GM23338 (cell line): ENCODE measurements around the gene RAB3GAP1.

Experiments
- EZH2 ChIP-seq: fragments of 200-600 bp; sonication (generic); IDR thresholded peaks from one replicate; pipeline ENCODE4 v1.8.0; 2017; ENCODE audit warnings: antibody characterized with exemption, mild to moderate bottlenecking, low read depth; ENCODE audit not compliant: unreplicated experiment
- STAT1 ChIP-seq: IDR thresholded peaks from one replicate; pipeline ENCODE4 v1.6.1; 2016; ENCODE audit warnings: antibody characterized with exemption; ENCODE audit not compliant: unreplicated experiment
- TF ChIP-seq, protein P1 (sequence below), 2 experiments: fragments of 200-600 bp in 1 of 2; sonication (generic) in 1 of 2; conservative IDR thresholded peaks; 2 replicates each; pipeline versions ENCODE4 v1.5.1 to v1.6.1; 2016 to 2017; ENCODE audit warnings: antibody characterized with exemption in 2 of 2, low read depth in 2 of 2, mild to moderate bottlenecking in 2 of 2, moderate library complexity in 1 of 2
- TF ChIP-seq, protein P2 (sequence below): IDR thresholded peaks from one replicate; pipeline ENCODE4 v1.6.1; 2018; ENCODE audit warnings: antibody characterized with exemption; ENCODE audit not compliant: unreplicated experiment

DNA sequence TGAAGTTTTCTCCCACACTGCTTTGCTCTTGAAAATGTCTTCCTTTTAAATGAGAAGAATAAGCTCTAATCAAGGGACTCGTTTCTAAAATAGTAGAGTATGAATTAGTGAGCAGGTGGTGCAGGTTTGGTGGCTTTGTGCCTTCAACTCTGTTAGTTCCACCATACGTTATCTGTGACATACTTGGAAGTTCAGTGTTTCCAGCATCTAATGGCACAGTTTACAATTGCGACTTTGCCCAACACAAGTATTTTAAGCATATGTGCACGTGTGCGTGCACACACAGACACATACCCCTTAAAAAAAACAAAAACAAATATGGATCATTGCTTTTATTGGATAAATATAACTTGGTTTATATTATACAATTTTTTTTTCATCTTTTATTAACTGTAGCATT, 111.8 kb downstream of the RAB3GAP1 start:
- no peak for TF ChIP-seq STAT1
- TF ChIP-seq, protein P1, sequence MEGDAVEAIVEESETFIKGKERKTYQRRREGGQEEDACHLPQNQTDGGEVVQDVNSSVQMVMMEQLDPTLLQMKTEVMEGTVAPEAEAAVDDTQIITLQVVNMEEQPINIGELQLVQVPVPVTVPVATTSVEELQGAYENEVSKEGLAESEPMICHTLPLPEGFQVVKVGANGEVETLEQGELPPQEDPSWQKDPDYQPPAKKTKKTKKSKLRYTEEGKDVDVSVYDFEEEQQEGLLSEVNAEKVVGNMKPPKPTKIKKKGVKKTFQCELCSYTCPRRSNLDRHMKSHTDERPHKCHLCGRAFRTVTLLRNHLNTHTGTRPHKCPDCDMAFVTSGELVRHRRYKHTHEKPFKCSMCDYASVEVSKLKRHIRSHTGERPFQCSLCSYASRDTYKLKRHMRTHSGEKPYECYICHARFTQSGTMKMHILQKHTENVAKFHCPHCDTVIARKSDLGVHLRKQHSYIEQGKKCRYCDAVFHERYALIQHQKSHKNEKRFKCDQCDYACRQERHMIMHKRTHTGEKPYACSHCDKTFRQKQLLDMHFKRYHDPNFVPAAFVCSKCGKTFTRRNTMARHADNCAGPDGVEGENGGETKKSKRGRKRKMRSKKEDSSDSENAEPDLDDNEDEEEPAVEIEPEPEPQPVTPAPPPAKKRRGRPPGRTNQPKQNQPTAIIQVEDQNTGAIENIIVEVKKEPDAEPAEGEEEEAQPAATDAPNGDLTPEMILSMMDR (conservative IDR thresholded peaks at IDR 0.05; ENCODE audit: low read depth in 2 of 2) = no peak
- no peak for TF ChIP-seq EZH2
- TF ChIP-seq, protein P2, sequence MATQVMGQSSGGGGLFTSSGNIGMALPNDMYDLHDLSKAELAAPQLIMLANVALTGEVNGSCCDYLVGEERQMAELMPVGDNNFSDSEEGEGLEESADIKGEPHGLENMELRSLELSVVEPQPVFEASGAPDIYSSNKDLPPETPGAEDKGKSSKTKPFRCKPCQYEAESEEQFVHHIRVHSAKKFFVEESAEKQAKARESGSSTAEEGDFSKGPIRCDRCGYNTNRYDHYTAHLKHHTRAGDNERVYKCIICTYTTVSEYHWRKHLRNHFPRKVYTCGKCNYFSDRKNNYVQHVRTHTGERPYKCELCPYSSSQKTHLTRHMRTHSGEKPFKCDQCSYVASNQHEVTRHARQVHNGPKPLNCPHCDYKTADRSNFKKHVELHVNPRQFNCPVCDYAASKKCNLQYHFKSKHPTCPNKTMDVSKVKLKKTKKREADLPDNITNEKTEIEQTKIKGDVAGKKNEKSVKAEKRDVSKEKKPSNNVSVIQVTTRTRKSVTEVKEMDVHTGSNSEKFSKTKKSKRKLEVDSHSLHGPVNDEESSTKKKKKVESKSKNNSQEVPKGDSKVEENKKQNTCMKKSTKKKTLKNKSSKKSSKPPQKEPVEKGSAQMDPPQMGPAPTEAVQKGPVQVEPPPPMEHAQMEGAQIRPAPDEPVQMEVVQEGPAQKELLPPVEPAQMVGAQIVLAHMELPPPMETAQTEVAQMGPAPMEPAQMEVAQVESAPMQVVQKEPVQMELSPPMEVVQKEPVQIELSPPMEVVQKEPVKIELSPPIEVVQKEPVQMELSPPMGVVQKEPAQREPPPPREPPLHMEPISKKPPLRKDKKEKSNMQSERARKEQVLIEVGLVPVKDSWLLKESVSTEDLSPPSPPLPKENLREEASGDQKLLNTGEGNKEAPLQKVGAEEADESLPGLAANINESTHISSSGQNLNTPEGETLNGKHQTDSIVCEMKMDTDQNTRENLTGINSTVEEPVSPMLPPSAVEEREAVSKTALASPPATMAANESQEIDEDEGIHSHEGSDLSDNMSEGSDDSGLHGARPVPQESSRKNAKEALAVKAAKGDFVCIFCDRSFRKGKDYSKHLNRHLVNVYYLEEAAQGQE = no peak
